Measurements from ENCODE around the gene DGKB. TPM values are rescaled to one million over a fixed set of nuclear protein-coding genes. Genes with fewer than 3 reads are reported as not detected.

The DGKB gene
- total RNA-seq, 1 donor from 2014 or later, result not detected

DNA sequence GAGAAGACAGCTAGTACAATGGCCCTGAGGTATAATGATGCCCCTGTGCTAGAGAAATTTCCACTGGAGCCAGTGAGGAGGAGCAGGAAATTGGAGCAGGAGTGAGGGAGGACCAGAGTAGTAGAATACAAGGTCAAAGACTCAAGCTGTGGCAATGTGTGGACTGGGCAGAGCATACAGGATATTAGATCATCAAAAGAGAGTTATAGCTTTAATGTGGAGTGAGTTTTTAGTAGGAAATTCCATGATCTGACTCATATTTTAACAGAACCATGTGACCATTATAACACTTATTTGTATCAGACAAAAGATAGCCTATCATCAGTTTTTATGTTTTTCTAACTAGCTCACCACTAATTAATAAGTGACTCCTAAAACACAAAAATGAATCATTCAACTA lies 154.1 kb downstream of the DGKB start:
- no peak overlapping the region for H3K4me3 ChIP-seq
- no peak for DNase-seq (ENCODE audit: low spot score in 2 of 2)
- no peaks in the 10 kb centered on the region for H3K36me3 ChIP-seq
- no peaks in the 10 kb centered on the region for H3K27me3 ChIP-seq
- H3K27ac ChIP-seq, result no peak overlapping the region
- TF ChIP-seq, protein P1, sequence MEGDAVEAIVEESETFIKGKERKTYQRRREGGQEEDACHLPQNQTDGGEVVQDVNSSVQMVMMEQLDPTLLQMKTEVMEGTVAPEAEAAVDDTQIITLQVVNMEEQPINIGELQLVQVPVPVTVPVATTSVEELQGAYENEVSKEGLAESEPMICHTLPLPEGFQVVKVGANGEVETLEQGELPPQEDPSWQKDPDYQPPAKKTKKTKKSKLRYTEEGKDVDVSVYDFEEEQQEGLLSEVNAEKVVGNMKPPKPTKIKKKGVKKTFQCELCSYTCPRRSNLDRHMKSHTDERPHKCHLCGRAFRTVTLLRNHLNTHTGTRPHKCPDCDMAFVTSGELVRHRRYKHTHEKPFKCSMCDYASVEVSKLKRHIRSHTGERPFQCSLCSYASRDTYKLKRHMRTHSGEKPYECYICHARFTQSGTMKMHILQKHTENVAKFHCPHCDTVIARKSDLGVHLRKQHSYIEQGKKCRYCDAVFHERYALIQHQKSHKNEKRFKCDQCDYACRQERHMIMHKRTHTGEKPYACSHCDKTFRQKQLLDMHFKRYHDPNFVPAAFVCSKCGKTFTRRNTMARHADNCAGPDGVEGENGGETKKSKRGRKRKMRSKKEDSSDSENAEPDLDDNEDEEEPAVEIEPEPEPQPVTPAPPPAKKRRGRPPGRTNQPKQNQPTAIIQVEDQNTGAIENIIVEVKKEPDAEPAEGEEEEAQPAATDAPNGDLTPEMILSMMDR (IDR thresholded peaks at IDR 0.05), result no peak
- H3K9me3 ChIP-seq, result no peaks in the 10 kb centered on the region
- H3K4me1 ChIP-seq, result no peaks in the 10 kb centered on the region
- intact Hi-C loops (cut with DNase I), result no loop called here

DNA sequence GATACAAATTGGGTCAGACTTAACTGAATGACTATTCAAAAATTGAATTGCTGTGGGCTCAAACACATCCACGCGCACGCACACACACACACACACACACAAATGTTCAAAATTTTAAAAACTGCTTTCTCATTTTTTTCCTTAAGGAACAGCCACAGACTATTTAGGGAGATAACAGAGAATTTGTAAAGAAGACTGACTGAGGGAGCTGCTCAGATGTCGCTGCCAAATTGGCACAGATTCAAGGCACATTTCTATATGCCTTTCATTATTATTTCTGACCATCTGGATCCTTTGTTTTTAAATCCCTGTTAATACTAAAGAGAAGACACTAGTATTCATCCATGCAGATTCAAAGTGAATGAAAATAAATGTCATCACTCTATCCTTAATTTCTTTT lies 154.8 kb downstream of the DGKB start:
- no peaks in the 10 kb centered on the region for H3K9me3 ChIP-seq
- no peaks in the 10 kb centered on the region for H3K27me3 ChIP-seq
- intact Hi-C loops (cut with DNase I), result no loop called here
- no peaks in the 10 kb centered on the region for H3K36me3 ChIP-seq
- TF ChIP-seq, protein P1 (IDR thresholded peaks at IDR 0.05), result no peak
- DNase-seq (ENCODE audit: low spot score in 2 of 2), result no peak
- no peaks in the 10 kb centered on the region for H3K4me1 ChIP-seq
- no peak overlapping the region for H3K27ac ChIP-seq
- no peak overlapping the region for H3K4me3 ChIP-seq

DNA sequence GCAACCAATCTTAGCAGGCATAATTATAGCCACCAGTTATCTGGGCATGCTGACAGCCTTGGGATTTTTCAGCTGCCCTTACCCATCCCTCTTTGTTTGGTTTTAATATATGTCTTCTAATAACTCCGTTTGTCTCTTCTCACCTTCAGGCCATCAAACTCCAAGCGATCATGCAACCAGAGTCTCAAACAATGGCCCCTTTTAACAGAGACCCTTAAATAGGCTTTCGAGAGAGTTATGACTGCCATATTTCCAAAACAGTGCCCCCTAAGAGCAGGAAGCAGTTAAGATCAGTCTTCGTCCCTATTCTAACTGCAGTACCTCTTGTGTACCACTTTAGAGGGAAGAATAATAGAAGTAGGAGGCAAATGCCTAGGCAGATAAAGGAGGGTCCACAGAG lies 157.5 kb downstream of the DGKB start:
- no peaks in the 10 kb centered on the region for H3K27me3 ChIP-seq
- H3K36me3 ChIP-seq, result no peaks in the 10 kb centered on the region
- DNase-seq (ENCODE audit: low spot score in 2 of 2), result no peak
- no peak overlapping the region for H3K4me3 ChIP-seq
- TF ChIP-seq, protein P1 (IDR thresholded peaks at IDR 0.05), result no peak
- intact Hi-C loops (cut with DNase I), result no loop called here
- no peaks in the 10 kb centered on the region for H3K4me1 ChIP-seq
- H3K27ac ChIP-seq, result no peak overlapping the region
- H3K9me3 ChIP-seq, result no peaks in the 10 kb centered on the region

DNA sequence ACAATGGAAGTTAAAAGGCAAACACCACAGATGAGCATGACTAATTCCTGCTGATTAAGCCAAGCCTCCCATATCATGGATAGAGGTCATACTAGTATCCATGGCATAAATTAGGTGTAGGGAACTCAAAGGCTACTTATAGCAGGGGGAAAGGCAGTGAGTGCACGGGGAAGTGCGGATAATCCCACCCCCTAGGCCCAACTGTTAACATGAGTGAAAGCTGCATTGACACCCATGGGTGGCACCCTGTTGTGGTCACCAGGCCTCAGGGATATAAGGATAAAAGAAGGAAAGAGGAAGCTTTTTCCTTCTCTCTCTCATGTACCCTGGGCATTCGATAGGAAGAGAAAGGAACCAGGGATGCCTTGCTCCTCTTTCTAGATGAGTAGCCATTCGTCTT lies 161.9 kb downstream of the DGKB start:
- no peaks in the 10 kb centered on the region for H3K9me3 ChIP-seq
- intact Hi-C loops (cut with DNase I), result no loop called here
- H3K4me3 ChIP-seq, result no peak overlapping the region
- TF ChIP-seq, protein P1 (IDR thresholded peaks at IDR 0.05), result no peak
- no peaks in the 10 kb centered on the region for H3K4me1 ChIP-seq
- H3K27ac ChIP-seq, result no peak overlapping the region
- H3K27me3 ChIP-seq, result no peaks in the 10 kb centered on the region
- H3K36me3 ChIP-seq, result no peaks in the 10 kb centered on the region
- no peak for DNase-seq (ENCODE audit: low spot score in 2 of 2)

DNA sequence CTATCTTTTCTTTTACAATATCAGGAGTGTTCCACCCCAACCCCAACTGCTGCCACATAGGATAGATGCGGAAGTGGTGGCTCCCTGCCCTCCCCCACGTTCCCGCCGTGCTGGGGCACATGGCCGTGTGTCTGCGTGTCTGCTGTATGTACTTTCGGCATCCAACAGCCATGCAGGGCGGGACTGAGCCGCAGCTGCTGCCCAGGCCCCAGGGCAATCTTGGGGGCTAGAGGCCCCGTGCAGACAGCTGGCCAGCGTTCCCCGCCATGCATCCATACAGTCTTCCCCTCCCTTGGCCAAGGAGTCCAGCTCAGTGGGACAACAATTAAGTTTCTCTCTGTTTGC lies 162.7 kb downstream of the DGKB start:
- no peaks in the 10 kb centered on the region for H3K9me3 ChIP-seq
- no peak for DNase-seq (ENCODE audit: low spot score in 2 of 2)
- H3K27me3 ChIP-seq, result no peaks in the 10 kb centered on the region
- TF ChIP-seq, protein P1 (IDR thresholded peaks at IDR 0.05), result no peak
- H3K4me1 ChIP-seq, result no peaks in the 10 kb centered on the region
- H3K27ac ChIP-seq, result no peak overlapping the region
- intact Hi-C loops (cut with DNase I), result no loop called here
- no peaks in the 10 kb centered on the region for H3K36me3 ChIP-seq
- H3K4me3 ChIP-seq, result no peak overlapping the region

DNA sequence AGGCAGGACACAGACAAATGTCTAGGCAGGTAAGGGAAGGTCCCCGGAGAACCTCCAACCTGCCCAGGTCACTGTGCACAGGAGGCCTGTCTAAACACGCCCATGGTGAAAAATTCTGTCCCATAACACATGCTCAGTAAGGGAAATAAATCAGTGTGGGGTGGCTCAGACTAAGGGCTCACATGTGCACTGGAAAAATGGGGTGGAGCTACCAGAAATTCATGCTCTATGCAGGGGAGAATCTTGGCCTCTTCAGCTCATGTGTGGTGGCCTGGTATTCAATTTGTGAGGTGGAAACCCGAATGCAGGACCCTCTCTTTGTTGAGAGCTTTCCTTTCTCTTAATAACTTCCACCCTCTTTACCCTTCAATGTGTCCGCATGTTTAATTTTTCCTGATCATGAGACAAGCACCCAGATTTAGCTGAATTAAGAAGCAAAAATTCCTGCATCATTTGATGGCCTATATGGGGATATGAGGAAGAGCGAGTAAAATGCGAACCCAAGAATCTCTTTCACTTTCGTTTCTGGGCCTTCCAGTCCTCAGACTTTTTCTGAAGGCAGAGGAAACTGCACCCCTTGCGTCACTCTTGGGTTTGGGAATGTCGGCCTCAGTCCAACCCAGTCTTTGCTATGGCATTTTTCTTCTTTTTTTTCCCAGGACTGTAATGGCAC lies 163.2 kb downstream of the DGKB start:
- no peak overlapping the region for H3K4me3 ChIP-seq
- no peaks in the 10 kb centered on the region for H3K4me1 ChIP-seq
- H3K9me3 ChIP-seq, result no peaks in the 10 kb centered on the region
- DNase-seq (ENCODE audit: low spot score in 2 of 2), result no peak
- H3K27ac ChIP-seq, result no peak overlapping the region
- H3K36me3 ChIP-seq, result no peaks in the 10 kb centered on the region
- TF ChIP-seq, protein P1 (IDR thresholded peaks at IDR 0.05), result no peak
- no peaks in the 10 kb centered on the region for H3K27me3 ChIP-seq
- intact Hi-C loops (cut with DNase I), result no loop called here

Measured in ascending aorta (tissue), 2 donors.